ENCODE data around the gene RGS7. TPM values are rescaled to one million over a fixed set of nuclear protein-coding genes. Genes with fewer than 3 reads are reported as not detected.

The RGS7 gene
- total and polyA plus RNA-seq, 10 of the 15 experiments (the other 5 are each of a cell fraction or from before 2014, with no cell fraction given): not detected

GRCh38 chr1:240947438-240948224, 409.4 kb downstream of the RGS7 start:
- Histone ChIP-seq H3K9ac (ENCODE audit: control insufficient read depth, insufficient read depth, low read length) (no peak overlapping the region), H3K27ac (ENCODE audit: control insufficient read depth, insufficient read depth) (no peak overlapping the region), H3K36me3 (ENCODE audit: control insufficient read depth in 2 of 2, insufficient read depth in 2 of 2, low read length in 1 of 2) (no peaks in the 10 kb centered on the region), H3K27me3 (replicated peaks in 1 of 2; ENCODE audit: control insufficient read depth in 2 of 2, insufficient read depth in 2 of 2, low read length in 1 of 2) (no peaks in the 10 kb centered on the region), H3K79me2 (ENCODE audit: control insufficient read depth, insufficient read depth, low read length) (no peaks in the 10 kb centered on the region), H3K4me2 (ENCODE audit: control insufficient read depth, insufficient read depth) (no peak overlapping the region), H3K4me3 (no peak overlapping the region), H4K20me1 (ENCODE audit: control insufficient read depth, insufficient read depth) (no peaks in the 10 kb centered on the region), H3K4me1 (ENCODE audit: control insufficient read depth, insufficient read depth, low read length) (no peaks in the 10 kb centered on the region), H2AFZ (ENCODE audit: control insufficient read depth, low read depth, low read length) (no peak overlapping the region), H3K9me3 (replicated peaks; ENCODE audit: control insufficient read depth, insufficient read depth, low read length) (no peaks in the 10 kb centered on the region)
- 48% methylated on average over 9 of the region's 9 CpGs for WGBS (ENCODE audit: insufficient coverage, insufficient replicate concordance, low lambda C conversion rate, missing lambda C conversion rate)
- ChIA-PET RAD21 (ENCODE audit: unreplicated experiment) (no interaction called here), CTCF (interaction anchor here (1.0 kb wide), 1 partner anchor 60 kb away, joined by 4 read pairs; no protein-coding TSS in a partner anchor), POLR2A (no interaction called here), SMC1A (ENCODE audit: uncharacterized antibody, unreplicated experiment) (interaction anchor here (1.3 kb wide), 1 partner anchor 215 kb away, joined by 4 read pairs; no protein-coding TSS in a partner anchor)
- FAIRE-seq (no peak), DNase-seq (ENCODE audit: low read depth, low spot score) (no peak), ATAC-seq (no peak)
- BruUV-seq (replicated peaks): no TSS peak
- intact Hi-C loops (cut with micrococcal nuclease; ENCODE audit: unreplicated experiment) (loop anchor here (1.0 kb wide), 2 partner anchors 59 to 215 kb away; no protein-coding TSS in a partner anchor), in situ Hi-C loops (cut with MboI) (loop anchor here (5.0 kb wide), 1 partner anchor 215 kb away; no protein-coding TSS in a partner anchor)
- TF ChIP-seq KAT2A (conservative IDR thresholded peaks at IDR 0.05; ENCODE audit: control insufficient read depth, low read depth, low read length): no peak
- no peak for TF ChIP-seq HDAC2 (IDR thresholded peaks at IDR 0.05)
- TF ChIP-seq SKIL (IDR thresholded peaks at IDR 0.05; ENCODE audit: low read depth, poor library complexity, severe bottlenecking): no peak
- TF ChIP-seq MYB (IDR thresholded peaks at IDR 0.05; ENCODE audit: borderline replicate concordance, low read depth, low read length): no peak
- no peak for TF ChIP-seq ASH2L (IDR thresholded peaks at IDR 0.05; ENCODE audit: borderline replicate concordance, low read depth)
- no peak for TF ChIP-seq SREBF2 (IDR thresholded peaks at IDR 0.05; ENCODE audit: low read length)
- no peak for TF ChIP-seq JUNB (IDR thresholded peaks at IDR 0.05)
- no peak for TF ChIP-seq CEBPB (IDR thresholded peaks at IDR 0.05; ENCODE audit: borderline replicate concordance in 1 of 2, low read depth in 2 of 2, low read length in 2 of 2)
- TF ChIP-seq SPI1 (IDR thresholded peaks at IDR 0.05; ENCODE audit: borderline replicate concordance, insufficient read depth, low read depth, low read length): no peak
- TF ChIP-seq BCL3 (IDR thresholded peaks at IDR 0.05; ENCODE audit: borderline replicate concordance, insufficient read depth, low read depth, low read length, poor library complexity, severe bottlenecking): no peak
- no peak for TF ChIP-seq ATF3 (IDR thresholded peaks at IDR 0.05; ENCODE audit: borderline replicate concordance, extremely low read depth, low read depth, low read length)
- no peak for TF ChIP-seq BACH1 (IDR thresholded peaks at IDR 0.05; ENCODE audit: borderline replicate concordance)
- TF ChIP-seq USF2 (IDR thresholded peaks at IDR 0.05; ENCODE audit: borderline replicate concordance, low read depth, low read length): no peak
- TF ChIP-seq ZZZ3 (IDR thresholded peaks at IDR 0.05; ENCODE audit: control insufficient read depth, insufficient read length, low read depth): no peak
- TF ChIP-seq CHD2 (IDR thresholded peaks at IDR 0.05; ENCODE audit: borderline replicate concordance, low read depth, low read length): no peak
- TF ChIP-seq RBBP5 (conservative IDR thresholded peaks at IDR 0.05): no peak

Measured in GM12878 (cell line).